CD8-positive, alpha-beta memory T cell (primary cell): Measurements from ENCODE around the gene PLEKHG3. TPM values are rescaled to one million over a fixed set of nuclear protein-coding genes. Genes with fewer than 3 reads are reported as not detected.
A peak's percentile ranks its signal among the peaks of the same experiment; 100 is the strongest.

Source experiments
- CTCF ChIA-PET: fragments of 350-600 bp; sonication (Branson Sonifier 250); formaldehyde crosslinking; loops from one replicate; lab custom pipeline; 2021; ENCODE audit warnings: antibody characterized with exemption; lab: Charles Lee
- POLR2A ChIA-PET: fragments of 350-600 bp; sonication (Branson Sonifier 250); formaldehyde crosslinking; loops from one replicate; lab custom pipeline; 2021; ENCODE audit warnings: antibody characterized with exemption; lab: Charles Lee
- DNase-seq, 5 donors: peaks; one replicate each; pipeline versions ENCODE4 v3.0.0 to v3.0.0-alpha.2; 2020 to 2022; ENCODE audit warnings: mixed read lengths in 1 of 5
- H3K27ac ChIP-seq: one replicate; pipeline ENCODE4 v1.7.0; 2013; ENCODE audit warnings: low read depth, mild to moderate bottlenecking, low read length, moderate library complexity
- H3K27me3 ChIP-seq: 2 replicates; pipeline ENCODE4 v1.7.0; 2013; ENCODE audit warnings: low read length, mild to moderate bottlenecking; ENCODE audit not compliant: insufficient read depth, poor library complexity, severe bottlenecking
- H3K36me3 ChIP-seq: 2 replicates; pipeline ENCODE4 v1.7.0; 2013; ENCODE audit warnings: mild to moderate bottlenecking, low read length, moderate library complexity; ENCODE audit not compliant: insufficient read depth
- H3K4me1 ChIP-seq: 2 replicates; pipeline ENCODE4 v1.7.0; 2013; ENCODE audit warnings: mild to moderate bottlenecking, low read length, moderate library complexity; ENCODE audit not compliant: insufficient read depth
- H3K4me3 ChIP-seq: 2 replicates; pipeline ENCODE4 v1.7.0; 2013; ENCODE audit warnings: mild to moderate bottlenecking, low read length
- H3K9me3 ChIP-seq: 2 replicates; pipeline ENCODE4 v1.7.0; 2013; ENCODE audit warnings: mild to moderate bottlenecking, low read length
- H3K27ac Mint-ChIP-seq, 8 donors: one replicate each; pipeline ENCODE4 v1.8.0; 2020 to 2021; ENCODE audit warnings: mixed read lengths in 8 of 8, mild to moderate bottlenecking in 6 of 8, inconsistent platforms in 3 of 8, moderate library complexity in 3 of 8
- H3K27me3 Mint-ChIP-seq, 2 donors: one replicate each; pipeline ENCODE4 v1.8.0; 2020 to 2021; ENCODE audit warnings: mixed read lengths in 2 of 2, mild to moderate bottlenecking in 1 of 2, moderate library complexity in 1 of 2
- H3K36me3 Mint-ChIP-seq, 3 donors: one replicate each; pipeline ENCODE4 v1.8.0; 2020 to 2021; ENCODE audit warnings: mixed read lengths in 3 of 3, inconsistent platforms in 1 of 3, mild to moderate bottlenecking in 1 of 3
- H3K4me1 Mint-ChIP-seq, 3 donors: one replicate each; pipeline ENCODE4 v1.8.0; 2020 to 2021; ENCODE audit warnings: mixed read lengths in 3 of 3, inconsistent platforms in 1 of 3, mild to moderate bottlenecking in 1 of 3
- H3K4me3 Mint-ChIP-seq, 7 donors: one replicate each; pipeline ENCODE4 v1.8.0; 2020 to 2021; ENCODE audit warnings: mixed read lengths in 7 of 7, mild to moderate bottlenecking in 6 of 7, moderate library complexity in 4 of 7, inconsistent platforms in 2 of 7
- H3K9me3 Mint-ChIP-seq, 5 donors: one replicate each; pipeline ENCODE4 v1.8.0; 2020 to 2022; ENCODE audit warnings: mixed read lengths in 5 of 5, mild to moderate bottlenecking in 3 of 5, moderate library complexity in 2 of 5, inconsistent platforms in 1 of 5
- polyA plus RNA-seq: library from polyadenylated mRNA; unstranded; fragments of 300-500 nt; fragmentation: Illumina TruSeq; gene quantifications from one replicate; pipeline ENCODE4 v1.2.3, GENCODE V29; 2021
- total RNA-seq, 2 experiments: library from RNA; stranded (reverse); gene quantifications; one replicate each; pipeline ENCODE4 v1.2.3, GENCODE V29; 2021

Gene PLEKHG3
- total and polyA plus RNA-seq, 3 experiments from 2014 or later: 4.9 to 61.1 (median 5.0) TPM

DNA sequence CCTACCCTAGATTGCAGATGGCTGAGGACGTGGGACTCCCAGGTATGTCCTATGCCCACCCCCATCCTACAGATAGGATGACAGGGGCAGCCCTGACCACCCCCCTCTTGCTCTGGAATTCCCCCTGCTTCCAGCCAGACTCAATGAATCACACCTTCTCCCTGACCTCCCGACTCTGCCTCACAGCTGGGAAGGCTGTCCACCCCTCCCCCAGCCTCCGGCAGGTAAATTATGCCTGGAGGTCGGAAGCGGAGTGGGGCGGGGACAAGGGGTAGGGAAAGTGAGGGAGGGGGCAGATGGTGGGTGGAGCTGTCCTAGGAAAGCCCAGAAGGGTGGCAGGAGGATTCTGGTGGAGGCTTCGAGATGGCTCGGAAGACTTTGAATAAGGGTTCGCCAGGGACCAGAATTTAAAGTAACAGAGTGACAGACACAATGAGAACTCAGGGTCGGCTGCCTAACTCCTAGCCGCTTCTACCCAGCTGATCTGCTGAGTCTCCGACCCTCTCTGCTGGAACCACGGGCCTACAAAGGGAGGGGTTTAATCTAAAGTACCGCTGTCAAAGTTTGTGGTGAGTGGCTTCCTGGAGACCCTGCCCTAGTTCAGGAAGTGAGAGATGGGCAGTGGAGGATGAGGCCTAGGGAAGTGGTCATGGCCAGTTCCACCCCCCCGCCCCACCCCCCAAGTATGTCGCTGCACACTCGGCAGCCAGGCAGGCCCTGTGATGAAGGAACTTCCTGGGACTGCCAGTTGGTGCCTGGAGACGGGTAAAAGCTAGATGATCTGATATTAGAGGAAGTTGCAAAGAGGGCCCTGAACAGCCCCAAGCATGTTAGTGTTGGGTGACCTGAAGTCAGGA is 4.2 kb downstream of the PLEKHG3 start:
- peak overlapping the region; percentile 58 to 91 (median 76) for H3K4me3 Mint-ChIP-seq
- CTCF ChIA-PET: interaction anchor here (0.8 to 2.1 kb wide), 6 partner anchors 9 to 71 kb away, joined by 3 to 5 read pairs (median 4); no protein-coding TSS in a partner anchor
- Histone ChIP-seq H3K36me3 (no peaks in the 10 kb centered on the region), H3K27ac (peak overlapping the region; percentile 28), H3K27me3 (peaks cover 5% of the 10 kb centered on the region), H3K4me3 (peak overlapping the region; percentile 43), H3K4me1 (peaks cover 60% of the 10 kb centered on the region), H3K9me3 (no peaks in the 10 kb centered on the region)
- H3K4me1 Mint-ChIP-seq: peaks cover 67 to 85% (median 73%) of the 10 kb centered on the region in 3 donors
- peaks cover 0 to 5% (median 5%) of the 10 kb centered on the region in 3 donors for H3K36me3 Mint-ChIP-seq
- peaks cover 12 to 34% of the 10 kb centered on the region in 2 donors for H3K27me3 Mint-ChIP-seq
- POLR2A ChIA-PET: interaction anchor here (1.6 to 1.8 kb wide), 2 partner anchors 9 to 15 kb away, joined by 5 to 6 read pairs; no protein-coding TSS in a partner anchor
- peak in 2 of 5 donors; percentile 31 to 43 for DNase-seq
- H3K27ac Mint-ChIP-seq: peak overlapping the region; percentile 74 to 98 (median 92)
- peaks cover 3 to 9% (median 5%) of the 10 kb centered on the region in 5 donors for H3K9me3 Mint-ChIP-seq

DNA sequence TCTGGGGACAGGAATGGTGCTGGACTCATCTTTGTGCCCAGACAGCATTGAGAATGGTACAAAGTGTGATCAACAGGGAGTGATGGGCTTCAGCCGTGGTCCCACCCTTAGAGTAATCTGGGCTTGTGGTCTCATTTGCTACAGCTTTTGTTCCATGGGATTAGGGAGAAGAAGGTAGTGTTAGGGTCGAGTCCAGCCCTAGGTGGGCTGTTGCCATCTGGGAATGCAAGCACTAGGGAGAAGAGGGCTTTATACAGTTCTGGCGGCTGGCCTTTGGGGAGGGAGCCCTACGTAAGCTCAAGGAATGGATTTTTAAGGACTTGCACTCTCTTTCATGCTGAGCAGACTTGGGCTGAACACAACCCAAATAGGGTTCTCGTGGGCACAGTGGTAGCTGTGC is 4.9 kb downstream of the PLEKHG3 start:
- H3K4me3 ChIP-seq: peak overlapping the region; percentile 43
- peaks cover 64 to 86% (median 74%) of the 10 kb centered on the region in 3 donors for H3K4me1 Mint-ChIP-seq

DNA sequence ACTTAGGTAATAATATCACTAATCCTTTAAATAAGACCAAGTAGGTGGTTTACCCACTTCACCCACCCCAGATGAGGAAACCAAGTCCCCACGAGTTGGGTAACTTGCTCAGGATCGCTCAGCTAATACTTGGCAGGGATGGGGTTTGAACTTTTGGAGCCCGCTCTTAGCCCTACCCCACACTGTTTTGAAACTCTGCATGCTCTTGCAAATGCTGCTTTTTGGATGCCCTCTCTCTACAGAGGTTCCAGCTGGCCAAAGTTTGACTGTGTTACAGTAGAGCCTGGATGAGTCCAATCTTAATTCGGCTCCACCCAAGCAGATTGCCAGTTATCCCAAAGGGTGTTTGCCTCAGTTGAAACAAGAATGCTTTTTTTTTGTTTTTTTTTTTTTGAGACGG is 6.8 kb downstream of the PLEKHG3 start:
- Mint-ChIP-seq H3K36me3 (peaks cover 0 to 16% (median 7%) of the 10 kb centered on the region in 3 donors), H3K27me3 (peaks cover 3 to 18% of the 10 kb centered on the region in 2 donors), H3K4me1 (peaks cover 61 to 94% (median 81%) of the 10 kb centered on the region in 3 donors), H3K27ac (peak overlapping the region in 6 of 8 donors; percentile 17 to 98 (median 79)), H3K9me3 (peaks cover 8 to 18% (median 11%) of the 10 kb centered on the region in 5 donors), H3K4me3 (peak overlapping the region in 3 of 7 donors; percentile 12 to 52 (median 43))
- CTCF ChIA-PET: no interaction called here
- Histone ChIP-seq H3K27ac (no peak overlapping the region), H3K27me3 (no peaks in the 10 kb centered on the region), H3K9me3 (peaks cover 5% of the 10 kb centered on the region), H3K4me1 (peaks cover 44% of the 10 kb centered on the region), H3K4me3 (no peak overlapping the region), H3K36me3 (no peaks in the 10 kb centered on the region)
- DNase-seq: no peak
- POLR2A ChIA-PET: interaction anchor here (0.6 kb wide), 1 partner anchor 1648 kb away, joined by 4 read pairs; no protein-coding TSS in a partner anchor

More for the DNA sequence above, 4.9 kb downstream of the PLEKHG3 start:
- Histone ChIP-seq H3K9me3 (peaks cover 3% of the 10 kb centered on the region), H3K27me3 (no peaks in the 10 kb centered on the region), H3K4me1 (peaks cover 54% of the 10 kb centered on the region), H3K27ac (peak overlapping the region; percentile 28), H3K36me3 (no peaks in the 10 kb centered on the region)
- peaks cover 6 to 29% of the 10 kb centered on the region in 2 donors for H3K27me3 Mint-ChIP-seq
- peak overlapping the region; percentile 74 to 98 (median 92) for H3K27ac Mint-ChIP-seq
- H3K36me3 Mint-ChIP-seq: peaks cover 0 to 11% (median 5%) of the 10 kb centered on the region in 3 donors
- DNase-seq: no peak
- ChIA-PET CTCF (interaction anchor here (0.9 to 1.5 kb wide), 5 partner anchors 8 to 72 kb away, joined by 3 to 5 read pairs (median 3); no protein-coding TSS in a partner anchor), POLR2A (interaction anchor here (1.6 to 1.8 kb wide), 2 partner anchors 8 to 14 kb away, joined by 5 to 6 read pairs; no protein-coding TSS in a partner anchor)
- H3K9me3 Mint-ChIP-seq: peaks cover 5 to 15% (median 10%) of the 10 kb centered on the region in 5 donors
- H3K4me3 Mint-ChIP-seq: peak overlapping the region; percentile 58 to 91 (median 76)

DNA sequence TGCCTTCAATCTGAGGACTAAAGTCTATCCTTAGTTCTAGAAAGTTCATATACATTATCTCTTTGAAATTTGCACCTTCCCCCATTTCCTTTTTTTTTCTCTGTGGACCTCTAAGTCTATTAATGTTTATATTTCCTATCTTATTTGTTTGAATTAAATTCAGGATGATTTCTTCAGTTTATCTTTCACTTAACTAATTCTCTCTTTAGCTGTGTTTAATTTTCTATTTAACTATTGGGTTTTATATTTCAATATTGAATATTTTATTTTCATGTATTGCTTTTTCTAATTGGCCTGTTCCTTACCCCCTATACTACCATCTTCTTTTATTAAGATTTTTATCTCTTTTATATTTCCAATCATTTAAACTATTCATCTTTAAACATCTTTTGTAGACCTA is 9.5 kb downstream of the PLEKHG3 start:
- H3K4me3 Mint-ChIP-seq: peak overlapping the region in 1 of 7 donors; percentile 55
- no peaks in the 10 kb centered on the region for H3K36me3 ChIP-seq
- no peak overlapping the region for H3K4me3 ChIP-seq
- H3K27ac Mint-ChIP-seq: peak overlapping the region in 6 of 8 donors; percentile 21 to 95 (median 82)
- peaks cover 0 to 10% of the 10 kb centered on the region in 2 donors for H3K27me3 Mint-ChIP-seq
- no peak overlapping the region for H3K27ac ChIP-seq
- H3K27me3 ChIP-seq: no peaks in the 10 kb centered on the region
- peaks cover 22% of the 10 kb centered on the region for H3K4me1 ChIP-seq
- peaks cover 5% of the 10 kb centered on the region for H3K9me3 ChIP-seq
- H3K36me3 Mint-ChIP-seq: peaks cover 0 to 16% (median 7%) of the 10 kb centered on the region in 3 donors
- POLR2A ChIA-PET: no interaction called here
- H3K9me3 Mint-ChIP-seq: peaks cover 8 to 18% (median 11%) of the 10 kb centered on the region in 5 donors
- DNase-seq: no peak
- CTCF ChIA-PET: no interaction called here
- peaks cover 60 to 97% (median 85%) of the 10 kb centered on the region in 3 donors for H3K4me1 Mint-ChIP-seq

DNA sequence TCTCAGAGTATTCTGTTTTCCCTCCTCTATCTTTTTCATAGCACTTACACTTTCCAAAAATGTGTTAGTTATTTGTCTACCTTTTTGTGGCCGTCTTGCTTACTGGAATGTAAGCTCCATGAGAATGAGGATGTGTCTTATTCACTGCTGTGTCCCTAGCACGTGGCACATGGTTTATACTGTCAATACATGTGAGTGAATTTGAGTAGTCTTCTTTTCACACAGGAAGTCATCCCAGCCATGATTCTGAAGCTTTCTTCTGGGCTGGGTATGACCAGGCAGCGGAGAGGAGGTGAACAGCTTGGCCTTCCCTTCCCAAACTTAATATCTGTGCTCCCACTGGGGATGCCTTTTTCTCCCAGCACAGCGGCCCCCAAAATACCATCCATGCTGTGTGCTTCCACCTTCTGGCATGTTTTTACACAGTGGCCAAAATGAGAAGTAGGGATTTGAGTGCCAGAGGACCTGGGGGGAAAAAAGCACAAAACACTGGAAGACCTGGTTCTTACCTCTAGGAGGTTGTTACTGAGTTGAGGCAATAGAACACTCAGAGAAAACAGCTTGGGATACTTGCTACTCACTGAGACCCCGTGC is 10.3 kb downstream of the PLEKHG3 start:
- peaks cover 5% of the 10 kb centered on the region for H3K9me3 ChIP-seq
- H3K4me1 ChIP-seq: peaks cover 14% of the 10 kb centered on the region
- H3K36me3 ChIP-seq: no peaks in the 10 kb centered on the region
- Mint-ChIP-seq H3K9me3 (peaks cover 8 to 18% (median 11%) of the 10 kb centered on the region in 5 donors), H3K4me1 (peaks cover 60 to 96% (median 84%) of the 10 kb centered on the region in 3 donors), H3K36me3 (peaks cover 0 to 16% (median 7%) of the 10 kb centered on the region in 3 donors), H3K27me3 (peaks cover 0 to 4% of the 10 kb centered on the region in 2 donors), H3K4me3 (peak overlapping the region in 6 of 7 donors; percentile 23 to 71 (median 50)), H3K27ac (peak overlapping the region in 7 of 8 donors; percentile 57 to 95 (median 87))
- H3K4me3 ChIP-seq: no peak overlapping the region
- no peak overlapping the region for H3K27ac ChIP-seq
- DNase-seq: no peak
- ChIA-PET CTCF (no interaction called here), POLR2A (no interaction called here)
- no peaks in the 10 kb centered on the region for H3K27me3 ChIP-seq

DNA sequence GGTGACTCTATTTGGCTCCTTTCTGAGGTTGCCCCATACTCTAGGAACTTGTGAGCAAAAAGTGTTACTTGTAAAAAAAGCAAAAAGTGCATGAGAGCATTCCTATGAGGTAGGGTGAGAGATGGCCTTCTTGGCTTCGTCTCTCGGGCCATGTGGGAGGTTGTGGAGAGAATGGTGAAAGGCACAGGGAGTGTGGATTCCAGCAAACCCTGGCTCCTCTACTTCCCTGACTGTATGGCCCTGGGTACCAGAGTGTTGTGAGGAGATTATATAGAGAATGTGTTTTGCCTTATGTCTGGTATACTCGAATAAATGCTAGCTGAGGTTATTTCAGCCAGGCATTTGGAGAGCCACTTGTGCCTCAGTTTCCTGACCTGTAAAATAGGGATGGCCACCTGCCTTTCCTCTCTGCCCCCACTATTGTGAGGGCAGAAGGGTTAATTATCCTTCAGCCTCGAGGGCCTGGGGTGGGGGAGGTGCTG is 11.0 kb downstream of the PLEKHG3 start:
- Histone ChIP-seq H3K4me3 (no peak overlapping the region), H3K4me1 (peaks cover 11% of the 10 kb centered on the region), H3K9me3 (peaks cover 5% of the 10 kb centered on the region), H3K36me3 (no peaks in the 10 kb centered on the region), H3K27ac (no peak overlapping the region), H3K27me3 (no peaks in the 10 kb centered on the region)
- DNase-seq: no peak
- CTCF ChIA-PET: no interaction called here
- H3K4me1 Mint-ChIP-seq: peaks cover 60 to 96% (median 84%) of the 10 kb centered on the region in 3 donors
- peaks cover 0 to 4% of the 10 kb centered on the region in 2 donors for H3K27me3 Mint-ChIP-seq
- POLR2A ChIA-PET: no interaction called here
- H3K36me3 Mint-ChIP-seq: peaks cover 0 to 16% (median 10%) of the 10 kb centered on the region in 3 donors
- peak overlapping the region in 7 of 8 donors; percentile 11 to 93 (median 82) for H3K27ac Mint-ChIP-seq
- H3K9me3 Mint-ChIP-seq: peaks cover 8 to 18% (median 11%) of the 10 kb centered on the region in 5 donors
- peak overlapping the region in 2 of 7 donors; percentile 37 to 71 for H3K4me3 Mint-ChIP-seq

DNA sequence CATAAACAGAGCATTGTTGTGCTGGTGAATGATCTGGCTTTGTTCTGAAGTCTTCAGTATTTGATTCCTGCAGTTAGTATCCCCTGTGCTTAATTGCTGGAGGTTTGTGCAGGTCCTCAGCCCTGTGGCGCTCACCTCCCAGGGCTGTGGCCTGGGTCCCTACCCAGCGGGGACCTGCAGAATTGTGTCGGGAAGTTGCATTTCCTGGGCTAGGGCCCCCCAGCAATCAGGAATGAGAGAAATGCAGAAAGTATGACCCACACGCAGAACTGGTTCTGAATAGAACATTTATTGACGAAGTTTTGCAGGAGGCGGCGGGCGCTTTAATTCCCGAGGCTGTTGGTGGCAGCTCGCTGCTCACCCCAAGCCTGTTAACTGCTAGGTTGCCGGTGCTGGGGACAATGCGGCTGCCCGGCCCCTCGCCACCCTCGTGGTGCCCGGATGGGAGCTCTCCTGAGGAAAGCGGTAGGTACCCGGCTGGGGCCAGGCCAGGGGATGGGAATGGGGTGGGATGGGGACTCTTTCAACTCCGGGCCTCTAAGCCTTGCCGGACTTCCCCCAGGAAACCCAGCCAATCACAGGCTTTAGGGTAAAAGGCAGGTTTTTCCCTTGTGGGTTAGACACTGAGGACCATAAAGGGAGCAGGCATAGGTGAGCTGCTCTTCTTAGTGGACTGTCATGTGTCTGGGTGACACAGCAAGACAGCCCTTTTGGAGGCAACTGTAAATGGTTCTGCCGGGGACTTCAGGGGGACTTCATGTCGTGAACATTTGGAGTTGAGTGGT is 11.6 kb downstream of the PLEKHG3 start:
- no peaks in the 10 kb centered on the region for H3K27me3 ChIP-seq
- Mint-ChIP-seq H3K27ac (peak overlapping the region in 7 of 8 donors; percentile 38 to 96 (median 85)), H3K4me3 (peak overlapping the region in 5 of 7 donors; percentile 9 to 61 (median 24)), H3K27me3 (peaks cover 0 to 4% of the 10 kb centered on the region in 2 donors), H3K9me3 (peaks cover 8 to 18% (median 11%) of the 10 kb centered on the region in 5 donors), H3K4me1 (peaks cover 63 to 96% (median 84%) of the 10 kb centered on the region in 3 donors), H3K36me3 (peaks cover 0 to 16% (median 10%) of the 10 kb centered on the region in 3 donors)
- H3K4me3 ChIP-seq: no peak overlapping the region
- peaks cover 5% of the 10 kb centered on the region for H3K9me3 ChIP-seq
- H3K27ac ChIP-seq: no peak overlapping the region
- CTCF ChIA-PET: no interaction called here
- POLR2A ChIA-PET: no interaction called here
- H3K4me1 ChIP-seq: peaks cover 18% of the 10 kb centered on the region
- no peaks in the 10 kb centered on the region for H3K36me3 ChIP-seq
- no peak for DNase-seq
